T-helper 1 cell treated with Interleukin-12 subunit alpha and Interleukin-12 subunit beta and Interleukin-4 antibody, amounts not matched to agents 30 ng/mL and 1 ng/mL, for 36 hours (primary cell): ENCODE data around the gene EFNA5. TPM values are rescaled to one million over a fixed set of nuclear protein-coding genes. Genes with fewer than 3 reads are reported as not detected.

Experiments used
- intact Hi-C: fragments of 100-400 bp; cut with micrococcal nuclease; formaldehyde crosslinking; loops from one replicate; pipeline ENCODE4 v1.15.1; 2024
- total RNA-seq: library from RNA; stranded (reverse); gene quantifications from 2 replicates; pipeline ENCODE4 v1.2.3, GENCODE V29; 2022

Gene EFNA5
- total RNA-seq = not detected in 2 replicates

- intact Hi-C loops = loop anchor here (5.0 to 10.0 kb wide), 4 partner anchors 99 to 1074 kb away; partner anchors contain the start of gene FER
These were observed at the start of gene EFNA5 for GRCh38 chr5:107670932-107671741. EFNA5 (minus strand) TSS chr5:107670937.

DNA sequence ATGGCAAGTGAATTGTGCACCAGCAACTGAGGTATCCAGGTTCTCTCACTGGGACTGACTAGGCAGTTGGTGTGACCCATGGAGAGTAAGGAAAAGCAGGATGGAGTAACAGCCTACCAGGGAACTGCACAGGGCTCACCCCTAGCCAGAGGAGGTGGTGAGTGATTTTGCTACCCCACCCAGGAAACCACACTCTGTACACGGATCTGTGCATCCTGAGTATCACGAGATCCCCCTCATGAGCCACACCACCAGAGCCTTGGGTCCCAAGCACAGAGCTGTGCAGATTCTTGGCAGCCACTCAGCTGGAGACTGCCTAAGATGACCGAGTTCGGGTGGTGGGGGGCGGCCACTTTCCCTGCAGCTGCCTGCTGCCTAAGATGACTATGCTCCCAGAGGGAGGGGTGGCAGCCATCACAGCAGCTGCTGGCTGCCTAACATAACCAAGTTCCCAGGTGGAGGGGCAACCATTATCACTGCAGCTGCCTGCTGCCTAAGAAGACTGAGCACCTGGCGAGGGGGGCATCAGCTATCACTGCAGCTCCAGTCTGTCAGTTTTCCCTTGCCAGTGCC, 48.4 kb upstream of the EFNA5 start:
- intact Hi-C loops = no loop called here

DNA sequence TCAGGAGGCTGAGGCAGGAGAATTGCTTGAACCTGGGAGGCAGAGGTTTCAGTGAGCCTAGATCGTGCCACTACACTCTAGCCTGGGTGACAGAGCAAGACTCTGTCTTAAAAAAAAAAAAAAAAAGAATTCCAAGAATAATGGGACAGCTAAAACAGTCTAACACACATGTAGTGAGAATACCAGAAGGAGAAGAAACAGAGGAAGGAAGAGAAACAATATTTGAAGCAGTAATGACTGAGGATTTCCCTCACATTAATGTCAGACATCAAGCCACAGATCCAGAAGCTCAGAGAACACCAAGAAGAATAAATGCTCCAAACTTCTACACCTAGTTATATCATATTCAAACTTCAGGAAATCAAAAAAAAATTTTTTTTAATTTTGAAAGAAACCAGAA, 47.1 kb upstream of the EFNA5 start:
- intact Hi-C loops = no loop called here

DNA sequence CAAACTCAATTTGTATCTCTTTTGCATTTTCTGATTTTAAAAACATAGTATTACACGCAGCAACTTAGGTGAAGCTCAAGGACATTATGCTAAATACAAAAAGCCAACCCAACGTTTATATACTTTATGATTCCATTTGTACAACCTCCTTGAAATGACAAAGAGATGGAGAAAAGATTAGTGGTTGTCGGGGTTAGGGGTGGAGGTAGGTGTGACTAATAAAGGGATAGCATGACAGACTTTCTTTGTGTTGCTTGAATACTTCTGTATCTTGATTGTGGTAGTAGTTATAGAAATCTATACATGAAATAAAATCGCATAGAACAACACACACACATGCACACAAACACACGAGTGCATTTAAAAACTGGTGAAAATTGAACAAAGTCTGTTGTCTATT, 42.5 kb upstream of the EFNA5 start:
- intact Hi-C loops = no loop called here

DNA sequence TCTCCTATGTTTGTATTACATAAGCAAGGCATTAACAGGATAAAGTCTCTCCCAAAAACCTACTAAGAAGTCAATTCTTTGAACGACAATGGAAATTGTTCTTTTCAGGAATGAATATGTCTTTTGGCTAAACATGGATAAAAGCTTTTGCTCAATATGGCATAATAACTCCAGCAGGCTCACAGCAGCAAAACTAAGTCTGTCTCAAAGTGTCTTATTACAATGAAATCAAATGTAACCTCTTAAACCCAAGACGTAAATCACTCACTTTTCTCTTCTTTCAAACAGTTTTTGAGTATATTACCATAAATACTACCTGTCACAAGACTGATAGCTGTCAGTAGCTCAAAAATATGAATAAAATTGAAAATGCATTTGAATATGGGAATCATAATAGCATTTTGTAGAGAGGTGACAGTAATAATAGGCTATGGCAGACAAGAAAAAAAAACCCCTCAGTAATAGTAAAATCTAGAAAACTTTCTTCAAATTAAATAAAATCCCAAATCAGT, 41.7 kb upstream of the EFNA5 start:
- intact Hi-C loops = no loop called here

- intact Hi-C loops = no loop called here
These were observed 34.8 kb upstream of the EFNA5 start for GRCh38 chr5:107705402-107706014.

DNA sequence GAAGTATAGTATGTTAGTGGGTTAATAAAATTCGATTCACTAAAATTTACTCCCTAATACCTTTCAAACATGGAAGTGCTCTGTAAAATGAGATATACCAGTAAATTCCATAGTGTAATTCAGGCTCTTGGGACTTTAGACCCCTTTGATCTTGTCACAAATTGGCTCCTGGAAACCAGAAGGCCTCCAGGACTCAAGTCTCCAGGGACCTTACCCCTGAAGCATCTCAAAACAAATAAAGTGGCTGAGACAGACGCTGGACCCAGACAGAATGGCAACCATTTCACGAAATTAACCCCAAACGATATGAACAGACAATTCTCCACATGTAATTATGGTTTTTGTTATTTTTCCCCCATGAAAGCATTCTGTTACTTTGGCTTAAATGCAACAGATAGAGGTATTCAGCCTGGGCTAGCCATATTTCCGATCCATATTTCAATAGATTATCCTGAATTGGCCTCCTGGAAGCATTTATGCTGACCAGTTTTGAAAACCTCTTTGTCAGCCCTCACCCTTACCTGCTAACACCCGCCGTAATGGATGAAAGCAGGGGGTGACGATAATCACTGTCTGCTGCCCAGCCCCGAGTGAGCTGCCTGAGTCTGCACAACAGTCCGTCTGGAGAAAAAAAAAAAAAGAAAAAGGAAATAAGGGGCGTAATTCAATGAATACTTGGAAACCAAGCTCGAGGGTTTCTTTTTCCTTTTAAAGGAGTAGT, 34.1 kb upstream of the EFNA5 start:
- intact Hi-C loops = no loop called here

DNA sequence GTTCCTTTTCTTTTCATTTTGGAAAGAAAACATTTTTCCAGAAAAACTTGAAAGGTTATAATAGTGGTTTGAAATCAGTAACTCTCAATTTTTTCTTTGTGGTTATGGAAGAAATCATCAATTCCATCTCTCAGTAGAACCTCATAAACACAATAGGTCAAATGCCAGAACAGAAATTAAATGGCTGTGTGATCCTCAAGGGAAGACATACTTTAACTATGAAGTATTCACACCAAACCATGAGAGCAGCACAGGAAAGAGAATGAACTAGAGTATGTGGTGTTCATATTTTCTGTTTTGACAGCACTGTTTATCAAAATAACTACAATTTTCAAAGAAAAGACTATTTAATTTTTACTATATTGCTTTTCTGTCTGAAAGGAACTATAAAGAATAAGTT, 29.7 kb upstream of the EFNA5 start:
- intact Hi-C loops = no loop called here

- intact Hi-C loops = no loop called here
These were observed 28.7 kb upstream of the EFNA5 start for GRCh38 chr5:107699425-107699824.

GRCh38 chr5:107698286-107698685, 27.5 kb upstream of the EFNA5 start:
- intact Hi-C loops = no loop called here

DNA sequence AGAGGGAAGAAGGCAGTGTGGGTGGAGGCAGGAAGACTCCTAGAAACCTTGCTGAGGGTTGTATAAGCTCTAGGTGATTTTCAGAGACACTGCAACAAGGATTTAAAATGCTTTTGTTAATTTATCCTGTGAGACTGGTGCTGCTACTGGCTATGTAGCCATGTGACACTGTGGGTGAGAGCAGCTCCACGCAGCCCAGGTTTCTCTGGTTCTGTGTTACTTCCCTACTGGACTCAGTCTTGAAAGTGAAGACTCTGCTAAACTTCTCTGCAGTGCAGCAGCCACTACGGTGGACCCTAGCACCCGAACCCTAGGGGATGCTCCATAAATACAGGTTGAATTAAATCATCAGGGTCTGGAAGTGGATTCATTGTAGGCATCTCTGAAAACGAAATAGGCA, 25.8 kb upstream of the EFNA5 start:
- intact Hi-C loops = no loop called here

DNA sequence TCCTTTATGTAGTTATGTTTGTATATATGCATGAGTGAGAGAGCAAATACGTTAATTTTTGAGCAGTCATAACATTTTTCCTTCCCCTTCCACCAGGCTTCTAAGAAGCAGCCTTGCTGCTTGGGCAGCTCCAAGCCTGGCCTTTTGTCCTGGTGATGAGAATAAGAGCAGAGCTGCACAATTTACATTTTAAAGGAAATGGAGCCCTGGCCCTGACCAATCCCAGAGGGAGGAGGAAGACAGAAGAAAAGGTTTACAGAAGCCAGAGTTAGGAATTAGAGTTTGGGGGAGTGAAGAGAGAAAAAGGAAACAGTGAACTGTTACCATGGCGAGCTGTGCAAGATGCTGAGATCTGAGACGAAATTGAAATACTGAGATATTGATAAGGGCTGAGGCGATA, 25.3 kb upstream of the EFNA5 start:
- intact Hi-C loops = no loop called here

- intact Hi-C loops = no loop called here
These were observed 17.2 kb upstream of the EFNA5 start for GRCh38 chr5:107687937-107688336.

DNA sequence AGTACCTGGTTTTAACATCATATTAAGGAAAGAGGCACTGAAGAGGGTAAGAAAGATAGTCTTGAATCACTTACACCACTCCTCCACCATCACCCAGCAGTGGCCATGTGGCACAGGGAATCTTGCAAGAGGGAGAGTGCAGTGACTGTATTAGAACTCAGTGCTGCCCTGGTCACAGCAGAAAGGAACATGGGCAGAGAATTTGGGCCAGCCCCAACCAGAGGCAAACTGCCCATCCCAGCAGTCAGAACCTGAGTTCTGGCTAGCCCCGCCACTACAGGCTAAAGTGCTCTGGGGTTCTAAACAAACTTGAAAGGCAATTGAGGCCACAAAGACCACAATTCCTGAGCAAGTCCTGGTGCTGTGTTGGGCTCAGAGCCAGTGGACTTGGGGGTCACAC, 16.7 kb upstream of the EFNA5 start:
- intact Hi-C loops = no loop called here

GRCh38 chr5:107682533-107682932, 11.8 kb upstream of the EFNA5 start:
- intact Hi-C loops = no loop called here

DNA sequence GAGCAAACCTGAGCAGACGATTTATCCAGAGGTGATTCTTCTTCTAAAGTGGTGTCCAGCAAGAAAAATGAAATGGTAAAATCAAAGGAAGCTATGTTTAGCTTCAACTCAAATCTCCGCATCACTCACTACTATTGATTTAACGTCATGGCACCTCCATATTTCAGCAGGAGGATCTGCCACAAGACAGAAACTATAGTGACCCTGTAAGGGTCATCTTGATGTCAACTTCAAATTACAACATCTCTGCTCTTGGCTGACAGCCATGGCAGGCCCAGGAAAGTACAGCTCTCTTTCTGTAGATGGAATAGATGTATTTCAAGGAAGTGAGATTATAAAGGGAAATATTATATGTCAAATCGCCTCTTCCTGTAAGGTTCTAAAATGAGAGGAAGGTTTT, 10.1 kb upstream of the EFNA5 start:
- intact Hi-C loops = no loop called here

GRCh38 chr5:107680099-107680498, 9.4 kb upstream of the EFNA5 start:
- intact Hi-C loops = no loop called here

DNA sequence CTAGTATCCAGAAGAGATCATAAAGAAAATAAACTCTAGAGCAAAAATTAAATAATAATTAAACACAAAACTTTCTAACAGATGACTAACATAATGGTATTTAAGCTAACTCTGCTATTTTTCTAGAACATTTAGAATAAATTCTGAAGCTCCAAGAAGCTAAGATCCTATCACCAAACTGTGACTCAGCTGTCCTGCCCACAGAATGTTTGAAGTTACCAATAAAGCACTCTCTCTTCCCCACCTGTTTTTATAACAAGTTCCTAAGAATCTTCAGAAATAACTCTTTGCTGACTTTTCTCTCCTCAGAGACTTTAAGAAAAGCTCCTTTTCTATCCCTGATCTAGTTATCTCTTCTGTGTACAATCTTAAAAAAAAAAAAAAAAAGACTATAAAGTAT, 6.0 kb upstream of the EFNA5 start:
- intact Hi-C loops = loop anchor here (10.0 kb wide), 2 partner anchors 292 to 1068 kb away; partner anchors contain the start of gene FER

GRCh38 chr5:107675201-107675600, 4.5 kb upstream of the EFNA5 start:
- intact Hi-C loops = loop anchor here (10.0 kb wide), 2 partner anchors 290 to 1070 kb away; partner anchors contain the start of gene FER

- intact Hi-C loops = loop anchor here (5.0 to 10.0 kb wide), 4 partner anchors 102 to 1070 kb away; partner anchors contain the start of gene FER
These were observed 3.9 kb upstream of the EFNA5 start for GRCh38 chr5:107674655-107675054.

DNA sequence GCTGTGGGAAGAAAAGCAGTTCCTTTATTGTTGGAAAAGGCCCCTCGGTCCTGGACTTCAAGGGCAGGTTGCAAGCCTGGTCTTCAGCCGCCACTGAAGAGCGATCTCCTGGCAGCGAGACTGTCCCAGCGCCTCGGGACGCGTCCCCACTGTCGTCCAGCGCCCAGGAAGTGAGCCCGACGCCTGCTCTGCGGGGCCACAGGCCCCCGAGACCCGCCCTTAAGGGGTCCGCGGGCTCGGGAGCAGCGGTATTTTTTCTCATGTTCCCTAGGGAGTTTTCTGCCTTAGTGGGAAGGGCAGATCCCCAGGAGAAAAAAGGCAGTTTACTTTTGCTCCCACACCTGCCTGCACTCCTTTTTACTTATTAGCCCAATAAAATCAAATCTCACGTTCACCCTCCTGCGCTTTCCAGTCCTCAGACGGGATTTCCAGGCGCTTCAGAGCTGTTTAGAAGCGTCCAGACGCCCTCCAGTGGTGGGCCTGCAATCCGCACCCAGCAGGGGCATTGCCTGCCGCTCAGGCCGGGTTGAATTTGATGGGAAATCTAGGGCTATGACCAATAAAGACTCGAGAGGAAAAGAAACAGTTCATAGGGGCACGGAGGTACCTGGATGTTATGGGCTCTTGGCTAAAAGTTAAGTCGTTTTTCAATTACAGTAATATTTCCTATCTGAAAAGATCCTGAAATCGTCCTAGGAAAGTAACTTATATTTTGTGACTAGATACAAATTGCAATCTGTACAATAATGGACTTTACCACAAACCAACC, 2.8 kb upstream of the EFNA5 start:
- intact Hi-C loops = loop anchor here (1.0 to 10.0 kb wide), 5 partner anchors 101 to 1071 kb away; partner anchors contain the start of gene FER
